H1 (cell line): ENCODE measurements around the gene MARS2. TPM values are rescaled to one million over a fixed set of nuclear protein-coding genes. Genes with fewer than 3 reads are reported as not detected.

Experiments used
- CTCF ChIA-PET: fragments of 300-600 bp; sonication (Branson Sonifier 250); formaldehyde crosslinking; loops from one replicate; lab custom pipeline; 2021; ENCODE audit not compliant: partially characterized antibody; lab: Charles Lee
- POLR2A ChIA-PET: fragments of 300-600 bp; sonication (Branson Sonifier 250); formaldehyde crosslinking; loops from one replicate; lab custom pipeline; 2021; ENCODE audit warnings: inconsistent platforms; ENCODE audit not compliant: partially characterized antibody; lab: Charles Lee
- DNase-seq, 2 experiments: peaks; one replicate each; pipeline versions ENCODE4 v3.0.0 to v3.0.0-alpha.2; 2010 to 2022; ENCODE audit warnings: low spot score in 2 of 2, low read depth in 1 of 2, mixed read lengths in 1 of 2
- FAIRE-seq: peaks from 2 replicates; lab custom pipeline; 2011; peaks lifted over from hg19 to GRCh38; lab: Jason Lieb, UNC
- H2AFZ ChIP-seq: 2 replicates; pipeline ENCODE4 v1.8.1; 2012; ENCODE audit warnings: low read length, inconsistent platforms
- H2AK5ac ChIP-seq: 2 replicates; pipeline ENCODE4 v1.6.1; 2013; ENCODE audit warnings: low read depth, low read length
- H2BK120ac ChIP-seq: replicated peaks from 2 replicates; pipeline ENCODE3; 2013; ENCODE audit warnings: low read depth, low read length, inconsistent platforms
- H2BK12ac ChIP-seq: 2 replicates; pipeline ENCODE4 v1.6.1; 2013; ENCODE audit warnings: low read depth, low read length
- H2BK15ac ChIP-seq: 2 replicates; pipeline ENCODE4 v1.6.1; 2013; ENCODE audit warnings: low read length
- H2BK20ac ChIP-seq: 2 replicates; pipeline ENCODE4 v1.6.1; 2013; ENCODE audit warnings: low read length
- H2BK5ac ChIP-seq: 2 replicates; pipeline ENCODE4 v1.6.1; 2013; ENCODE audit warnings: low read depth, low read length
- H3K14ac ChIP-seq: 2 replicates; pipeline ENCODE4 v1.6.1; 2013; ENCODE audit warnings: inconsistent platforms; ENCODE audit not compliant: insufficient read length
- H3K18ac ChIP-seq: 2 replicates; pipeline ENCODE4 v1.6.1; 2013; ENCODE audit warnings: low read length; ENCODE audit errors: extremely low read depth
- H3K23ac ChIP-seq: 2 replicates; pipeline ENCODE4 v1.6.1; 2013; ENCODE audit warnings: inconsistent platforms; ENCODE audit not compliant: insufficient read length
- H3K23me2 ChIP-seq: 2 replicates; pipeline ENCODE4 v1.6.1; 2013; ENCODE audit warnings: low read depth, low read length
- H3K27ac ChIP-seq: 2 replicates; pipeline ENCODE4 v1.6.1; 2011; ENCODE audit warnings: low read depth, low read length, inconsistent platforms
- H3K27me3 ChIP-seq, 4 experiments: replicated peaks in 1 of 4; 1 replicate in 1 of 4; 2 replicates in 3 of 4; pipeline versions ENCODE4 v1.6.1 to v1.8.1; 2011 to 2013; ENCODE audit warnings: low read length in 3 of 4, mild to moderate bottlenecking in 3 of 4, inconsistent platforms in 2 of 4, mixed read lengths in 2 of 4, moderate library complexity in 1 of 4; ENCODE audit not compliant: control insufficient read depth in 3 of 4, insufficient read depth in 3 of 4; ENCODE audit errors: extremely low read depth in 1 of 4
- H3K36me3 ChIP-seq, 4 experiments: 2 replicates each; pipeline versions ENCODE4 v1.6.1 to v1.8.1; 2011 to 2013; ENCODE audit warnings: mild to moderate bottlenecking in 4 of 4, low read length in 3 of 4, moderate library complexity in 2 of 4, control low read depth in 1 of 4, inconsistent platforms in 1 of 4; ENCODE audit not compliant: insufficient read depth in 4 of 4, control insufficient read depth in 2 of 4
- H3K4ac ChIP-seq: replicated peaks from 2 replicates; pipeline ENCODE3; 2013; ENCODE audit warnings: low read length, low read depth, mixed read lengths, inconsistent platforms; ENCODE audit not compliant: insufficient read length
- H3K4me1 ChIP-seq, 4 experiments: replicated peaks in 1 of 4; 1 replicate in 1 of 4; 2 replicates in 3 of 4; pipeline versions ENCODE4 v1.6.1 to v1.8.1; 2011 to 2013; ENCODE audit warnings: low read length in 3 of 4, inconsistent platforms in 2 of 4, mixed read lengths in 1 of 4; ENCODE audit not compliant: insufficient read depth in 4 of 4, control insufficient read depth in 3 of 4
- H3K4me2 ChIP-seq, 2 experiments: 2 replicates each; pipeline versions ENCODE4 v1.6.1 to v1.8.1; 2011 to 2013; ENCODE audit warnings: low read depth in 2 of 2, low read length in 2 of 2, control low read depth in 1 of 2, inconsistent platforms in 1 of 2, mild to moderate bottlenecking in 1 of 2; ENCODE audit not compliant: insufficient read depth in 1 of 2
- H3K4me3 ChIP-seq, 4 experiments: fragments of 200-600, 300-600 bp in 1 of 4; sonication (generic), shearing (Covaris generic), sonication (Bioruptor Twin) in 1 of 4; 2 replicates each; pipeline versions ENCODE4 v1.5.1 to v1.8.1; 2011 to 2016; ENCODE audit warnings: low read length in 4 of 4, low read depth in 3 of 4, control low read depth in 2 of 4, inconsistent platforms in 2 of 4, mild to moderate bottlenecking in 2 of 4, mixed read lengths in 1 of 4, moderate library complexity in 1 of 4; ENCODE audit not compliant: insufficient read depth in 2 of 4; ENCODE audit errors: extremely low read depth in 1 of 4
- H3K56ac ChIP-seq: replicated peaks from 2 replicates; pipeline ENCODE3; 2013; ENCODE audit warnings: low read depth, mild to moderate bottlenecking, mixed read lengths, low read length, inconsistent platforms; ENCODE audit not compliant: insufficient read length
- H3K79me1 ChIP-seq: 2 replicates; pipeline ENCODE4 v1.6.1; 2013; ENCODE audit warnings: low read depth, low read length, control low read depth
- H3K79me2 ChIP-seq, 2 experiments: 2 replicates each; pipeline versions ENCODE4 v1.6.1 to v1.8.1; 2012 to 2013; ENCODE audit warnings: low read length in 2 of 2, mild to moderate bottlenecking in 2 of 2, inconsistent platforms in 1 of 2; ENCODE audit not compliant: insufficient read depth in 2 of 2, control insufficient read depth in 1 of 2
- H3K9ac ChIP-seq, 4 experiments: replicated peaks in 1 of 4; 1 replicate in 1 of 4; 2 replicates in 3 of 4; pipeline versions ENCODE4 v1.6.1 to v1.8.1; 2011 to 2013; ENCODE audit warnings: low read depth in 3 of 4, low read length in 3 of 4, control low read depth in 2 of 4, mild to moderate bottlenecking in 2 of 4, moderate library complexity in 2 of 4, inconsistent platforms in 1 of 4; ENCODE audit errors: extremely low read depth in 1 of 4
- H3K9me3 ChIP-seq, 2 experiments: 2 replicates each; pipeline versions ENCODE4 v1.6.1 to v1.8.1; 2012 to 2013; ENCODE audit warnings: mild to moderate bottlenecking in 2 of 2, moderate library complexity in 2 of 2, control low read depth in 1 of 2, inconsistent platforms in 1 of 2, low read depth in 1 of 2, low read length in 1 of 2, mixed read lengths in 1 of 2; ENCODE audit not compliant: insufficient read depth in 2 of 2
- H4K20me1 ChIP-seq, 2 experiments: replicated peaks in 1 of 2; 2 replicates each; pipeline versions ENCODE3 to v1.8.1; 2011 to 2013; ENCODE audit warnings: inconsistent platforms in 2 of 2, low read length in 2 of 2, mild to moderate bottlenecking in 1 of 2; ENCODE audit not compliant: insufficient read depth in 2 of 2, control insufficient read depth in 1 of 2
- H4K5ac ChIP-seq: 2 replicates; pipeline ENCODE4 v1.6.1; 2013; ENCODE audit warnings: low read length, low read depth, mixed read lengths, inconsistent platforms; ENCODE audit not compliant: insufficient read length
- H4K8ac ChIP-seq: 2 replicates; pipeline ENCODE4 v1.8.0; 2013; ENCODE audit warnings: mild to moderate bottlenecking, moderate library complexity, low read length, inconsistent platforms; ENCODE audit not compliant: insufficient read depth; ENCODE audit errors: extremely low read depth
- H4K91ac ChIP-seq: replicated peaks from 2 replicates; pipeline ENCODE3; 2013; ENCODE audit warnings: low read length, mixed read lengths, inconsistent platforms; ENCODE audit not compliant: insufficient read length
- CBX8 ChIP-seq: fragments of 300-800, 300-1000 bp; sonication (generic); IDR thresholded peaks from 2 replicates; pipeline ENCODE4 v1.7.1; 2016; ENCODE audit warnings: low read depth, low read length, borderline replicate concordance
- EP300 ChIP-seq, 2 experiments: IDR thresholded peaks; 1 replicate in 1 of 2; 2 replicates in 1 of 2; pipeline ENCODE4 v1.6.1; 2011 to 2012; ENCODE audit warnings: low read depth in 2 of 2, low read length in 2 of 2, mild to moderate bottlenecking in 2 of 2, borderline replicate concordance in 1 of 2, inconsistent platforms in 1 of 2, moderate library complexity in 1 of 2
- FOSL1 ChIP-seq: IDR thresholded peaks from 2 replicates; pipeline ENCODE4 v1.6.1; 2011; ENCODE audit warnings: mild to moderate bottlenecking, low read depth, low read length, moderate library complexity; ENCODE audit not compliant: insufficient read depth
- HDAC2 ChIP-seq, 2 experiments: fragments of 300-600 bp in 1 of 2; sonication (generic) in 1 of 2; IDR thresholded peaks; 2 replicates each; pipeline ENCODE4 v1.6.1; 2011 to 2012; ENCODE audit warnings: low read depth in 2 of 2, low read length in 2 of 2, mild to moderate bottlenecking in 2 of 2, moderate library complexity in 2 of 2, borderline replicate concordance in 1 of 2, inconsistent platforms in 1 of 2
- JUN ChIP-seq: IDR thresholded peaks from 2 replicates; pipeline ENCODE4 v1.6.1; 2011; ENCODE audit warnings: low read depth, mild to moderate bottlenecking, improper control_type of control experiment, low read length
- NANOG ChIP-seq: IDR thresholded peaks from 2 replicates; pipeline ENCODE4 v1.6.1; 2011; ENCODE audit warnings: low read length, low read depth, mild to moderate bottlenecking, inconsistent platforms; ENCODE audit not compliant: insufficient read depth, poor library complexity, severe bottlenecking
- RFX5 ChIP-seq: IDR thresholded peaks from 2 replicates; pipeline ENCODE4 v1.6.1; 2011; ENCODE audit warnings: low read depth, low read length, improper control_type of control experiment, borderline replicate concordance
- SIN3A ChIP-seq, 2 experiments: IDR thresholded peaks in 1 of 2; conservative IDR thresholded peaks in 1 of 2; 2 replicates each; pipeline ENCODE4 v1.6.1; 2011 to 2012; ENCODE audit warnings: low read length in 2 of 2, improper control_type of control experiment in 1 of 2, low read depth in 1 of 2, mild to moderate bottlenecking in 1 of 2
- TAF7 ChIP-seq: optimal IDR thresholded peaks from 2 replicates; pipeline ENCODE3; 2011; ENCODE audit warnings: low read depth, mild to moderate bottlenecking, inconsistent platforms, low read length, moderate library complexity, borderline replicate concordance
- YY1 ChIP-seq: IDR thresholded peaks from 2 replicates; pipeline ENCODE4 v1.6.1; 2011; ENCODE audit warnings: low read depth, mild to moderate bottlenecking, low read length
- ZNF274 ChIP-seq: IDR thresholded peaks from 2 replicates; pipeline ENCODE4 v1.7.0; 2012; ENCODE audit warnings: low read length, borderline replicate concordance; ENCODE audit errors: extremely low read depth
- polyA plus RNA-seq, 7 experiments: library from polyadenylated mRNA; depleted of rRNA in 3 of 7; stranded (reverse) in 5 of 7; unstranded in 2 of 7; fragments of >200 nt in 5 of 7; fragments of 200-250 nt in 2 of 7; gene quantifications; 1 replicate in 5 of 7; 2 replicates in 1 of 7; 4 replicates in 1 of 7; pipeline versions ENCODE4 v1.2.1 to v1.2.3, GENCODE V29; 2011 to 2013; ENCODE audit warnings: missing spikeins in 2 of 7, mixed read lengths in 2 of 7
- total RNA-seq: library from RNA; stranded (reverse); fragmentation: NEBNext Ultra II Directional; extraction: Animal tissue kit (Norgen Biotek cat#: 25700); gene quantifications from 2 replicates; pipeline ENCODE4 v1.2.1, GENCODE V29; 2021

Gene MARS2
- total and polyA plus RNA-seq, 2 of the 8 experiments (the other 6 are each of a cell fraction or from before 2014, with no cell fraction given): 15.7 to 27.2 TPM

DNA sequence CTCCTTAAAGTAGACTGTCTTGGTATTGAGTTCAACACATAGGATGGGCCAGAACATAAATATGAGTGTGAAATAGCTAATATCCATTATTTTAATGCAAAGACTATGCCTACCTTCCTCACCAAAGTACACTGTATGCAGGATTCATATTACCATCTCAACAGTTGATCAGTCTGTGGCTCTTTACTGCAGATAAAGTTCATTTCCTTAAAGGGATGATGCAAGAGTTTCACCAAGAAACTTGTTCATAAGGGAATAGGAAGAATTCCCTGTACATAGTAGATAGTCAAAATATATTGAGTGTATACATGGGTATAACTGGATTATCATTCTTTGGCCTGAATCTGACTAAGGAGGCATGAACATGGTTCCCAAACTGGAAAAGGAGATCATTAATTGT, 35.0 kb downstream of the MARS2 start:
- H3K56ac ChIP-seq: no peak overlapping the region
- H2BK12ac ChIP-seq: no peak overlapping the region
- TF ChIP-seq YY1 (no peak), FOSL1 (no peak), ZNF274 (no peak), TAF7 (no peak), CBX8 (no peak), EP300 (IDR thresholded peaks at IDR 0.05; ENCODE audit: borderline replicate concordance in 1 of 2, low read depth in 2 of 2, low read length in 2 of 2) (no peak), HDAC2 (IDR thresholded peaks at IDR 0.05; ENCODE audit: borderline replicate concordance in 1 of 2, low read depth in 2 of 2, low read length in 2 of 2) (no peak), RFX5 (no peak), JUN (no peak), NANOG (no peak), SIN3A (conservative IDR thresholded peaks at IDR 0.05 in 1 of 2, IDR thresholded peaks at IDR 0.05 in 1 of 2; ENCODE audit: low read depth in 1 of 2, low read length in 2 of 2) (no peak)
- H4K20me1 ChIP-seq: no peaks in the 10 kb centered on the region
- H3K9ac ChIP-seq: no peak overlapping the region
- CTCF ChIA-PET: no interaction called here
- no peaks in the 10 kb centered on the region for H3K79me1 ChIP-seq
- no peaks in the 10 kb centered on the region for H3K23me2 ChIP-seq
- no peak overlapping the region for H2AFZ ChIP-seq
- H4K8ac ChIP-seq: no peak overlapping the region
- H4K5ac ChIP-seq: no peak overlapping the region
- H3K4me2 ChIP-seq: no peak overlapping the region
- POLR2A ChIA-PET: no interaction called here
- H3K27ac ChIP-seq: no peak overlapping the region
- H4K91ac ChIP-seq: no peak overlapping the region
- H3K4me3 ChIP-seq: no peak overlapping the region
- no peak overlapping the region for H2BK5ac ChIP-seq
- no peak overlapping the region for H2BK120ac ChIP-seq
- no peak overlapping the region for H2BK15ac ChIP-seq
- H3K27me3 ChIP-seq: no peaks in the 10 kb centered on the region
- H2BK20ac ChIP-seq: no peak overlapping the region
- H3K14ac ChIP-seq: no peak overlapping the region
- no peak overlapping the region for H3K4ac ChIP-seq
- no peak for FAIRE-seq
- DNase-seq: no peak
- H3K9me3 ChIP-seq: no peaks in the 10 kb centered on the region
- H3K4me1 ChIP-seq: no peaks in the 10 kb centered on the region
- no peaks in the 10 kb centered on the region for H3K36me3 ChIP-seq
- H3K23ac ChIP-seq: no peak overlapping the region
- no peak overlapping the region for H2AK5ac ChIP-seq
- no peak overlapping the region for H3K18ac ChIP-seq
- H3K79me2 ChIP-seq: no peaks in the 10 kb centered on the region
